HepG2 (cell line): Measurements from ENCODE around the gene CPPED1.

Experiments
- CAMTA2 ChIP-seq: sonication (generic); formaldehyde crosslinking; IDR thresholded peaks from 2 replicates; pipeline ENCODE4 v1.4.0; 2020; ENCODE audit warnings: mild to moderate bottlenecking, missing genetic modification reagents, borderline replicate concordance
- CTCF ChIP-seq: sonication (generic); formaldehyde crosslinking; IDR thresholded peaks from 2 replicates; pipeline ENCODE4 v1.5.0; 2020; ENCODE audit warnings: mild to moderate bottlenecking, missing genetic modification reagents, moderate library complexity
- GLMP ChIP-seq: sonication (generic); formaldehyde crosslinking; IDR thresholded peaks from 2 replicates; pipeline ENCODE4 v1.9.0; 2021; ENCODE audit warnings: missing genetic modification reagents, mild to moderate bottlenecking, borderline replicate concordance
- ISX ChIP-seq: sonication (generic); formaldehyde crosslinking; conservative IDR thresholded peaks from 2 replicates; pipeline ENCODE4 v1.5.0; 2020; ENCODE audit warnings: missing genetic modification reagents
- JUN ChIP-seq: sonication (generic); formaldehyde crosslinking; IDR thresholded peaks from 2 replicates; pipeline ENCODE4 v1.4.0; 2020; ENCODE audit warnings: mild to moderate bottlenecking, missing genetic modification reagents
- TCF7 ChIP-seq: sonication (generic); IDR thresholded peaks from 2 replicates; pipeline ENCODE4 v1.6.1; 2016; ENCODE audit warnings: antibody characterized with exemption, low read depth
- ZFY ChIP-seq: sonication (generic); formaldehyde crosslinking; IDR thresholded peaks from 2 replicates; pipeline ENCODE4 v1.4.0; 2020; ENCODE audit warnings: missing genetic modification reagents

- no peak for TF ChIP-seq GLMP
- TF ChIP-seq JUN: no peak
- TF ChIP-seq TCF7: no peak
- no peak for TF ChIP-seq ISX (CRISPR knock-in tag)
- TF ChIP-seq CTCF (CRISPR knock-in tag): no peak
- TF ChIP-seq CAMTA2 (CRISPR knock-in tag): no peak
- no peak for TF ChIP-seq ZFY (CRISPR knock-in tag)
These were observed 188.9 kb downstream of the CPPED1 start for GRCh38 chr16:12614662-12615278.
